ENCODE data around the gene THBD. TPM values are rescaled to one million over a fixed set of nuclear protein-coding genes. Genes with fewer than 3 reads are reported as not detected.
"Not testable (repeated sequence)": the region's sequence is repeated elsewhere in the genome, so short reads cannot be mapped to it uniquely, and the experiment has no call there.

The THBD gene
- total RNA-seq, 2 donors from 2014 or later: 37.0 to 96.7 TPM

- DNase-seq (ENCODE audit: low spot score): no peak
- TF ChIP-seq CTCF (IDR thresholded peaks at IDR 0.05): no peak
- H3K9me3 ChIP-seq: no peaks in the 10 kb centered on the region
- H3K27ac ChIP-seq: no peak overlapping the region
- peaks cover 0 to 12% of the 10 kb centered on the region in 2 donors for H3K4me1 ChIP-seq
- peaks cover 0 to 3% of the 10 kb centered on the region in 2 donors for H3K27me3 ChIP-seq
- no peaks in the 10 kb centered on the region for H3K36me3 ChIP-seq
- H3K4me3 ChIP-seq: no peak overlapping the region
These were observed 21.8 kb downstream of the THBD start for GRCh38 chr20:23027721-23028120.

DNA sequence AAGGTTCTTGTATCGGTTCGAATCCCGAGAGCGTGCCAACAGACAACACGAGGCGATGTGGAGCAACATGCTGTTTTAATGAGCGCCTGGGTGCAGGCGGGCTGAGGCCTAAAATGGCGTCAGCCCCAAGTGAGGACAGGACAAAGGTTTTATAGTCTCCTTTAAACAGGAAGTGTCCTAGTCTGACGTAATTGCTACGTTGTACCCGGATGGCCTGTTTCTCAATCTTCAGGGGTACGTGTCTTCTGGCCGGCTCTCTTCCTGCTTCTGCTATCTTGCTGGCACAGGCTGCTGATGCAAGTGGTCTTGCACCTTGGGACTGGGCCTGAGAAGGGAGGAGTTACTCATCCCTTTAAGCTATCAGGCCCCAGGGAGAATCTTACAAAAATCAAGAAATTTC lies 24.0 kb downstream of the THBD start:
- H3K9me3 ChIP-seq; H3K36me3 ChIP-seq; DNase-seq (ENCODE audit: low spot score); H3K27ac ChIP-seq; H3K4me3 ChIP-seq; H3K27me3 ChIP-seq; H3K4me1 ChIP-seq: not testable (repeated sequence)

DNA sequence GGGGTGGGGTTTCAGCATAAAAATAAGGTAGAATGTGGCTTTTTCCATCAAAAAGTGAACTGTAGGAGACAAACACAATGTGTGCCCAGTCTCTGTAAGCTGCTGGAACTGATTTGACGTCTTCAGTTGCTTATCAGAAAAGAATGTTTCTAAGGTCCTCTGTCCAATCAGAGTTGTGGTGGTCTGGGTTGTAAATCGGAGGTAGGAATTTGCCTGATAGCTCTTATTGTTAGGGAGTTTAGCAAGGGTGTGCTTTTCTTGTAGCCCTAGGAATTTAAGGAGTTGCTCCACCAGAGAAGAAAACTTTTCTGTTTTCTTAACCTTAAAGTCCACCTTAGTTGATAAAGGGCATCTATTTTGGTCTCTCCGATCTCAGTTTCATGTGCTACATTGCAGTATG lies 24.8 kb downstream of the THBD start:
- no peaks in the 10 kb centered on the region for H3K9me3 ChIP-seq

DNA sequence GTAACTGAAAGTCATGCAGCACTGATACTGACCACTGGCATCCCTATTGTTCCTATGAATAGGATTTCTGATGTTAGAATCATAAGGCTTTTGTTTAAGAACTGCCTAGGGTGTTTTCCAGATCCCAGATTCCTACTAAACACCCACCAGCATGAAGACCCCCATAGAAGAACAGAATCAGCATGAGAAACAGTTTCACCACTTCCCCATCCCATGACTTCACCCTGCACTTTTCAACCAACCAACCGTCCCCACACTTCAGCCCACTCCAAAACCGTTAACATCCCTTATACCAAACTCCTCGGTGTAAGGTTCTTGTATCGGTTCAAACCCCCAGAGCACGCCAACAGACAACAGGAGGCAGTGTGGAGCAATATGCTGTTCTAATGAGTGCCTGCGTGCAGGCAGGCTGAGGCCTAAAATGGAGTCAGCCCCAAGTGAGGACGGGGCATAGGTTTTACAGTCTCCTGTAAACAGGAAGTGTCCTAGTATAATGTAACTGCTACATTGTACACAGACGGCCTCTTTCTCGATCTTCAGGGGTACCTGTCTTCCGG lies 25.8 kb downstream of the THBD start:
- Histone ChIP-seq H3K4me3 (no peak overlapping the region), H3K27me3 (no peaks in the 10 kb centered on the region), H3K4me1 (no peaks in the 10 kb centered on the region), H3K27ac (no peak overlapping the region), H3K36me3 (no peaks in the 10 kb centered on the region), H3K9me3 (no peaks in the 10 kb centered on the region)
- no peak for TF ChIP-seq CTCF (IDR thresholded peaks at IDR 0.05)
- DNase-seq (ENCODE audit: low spot score): no peak

More for the DNA sequence above, 24.8 kb downstream of the THBD start:
- Histone ChIP-seq H3K4me3 (no peak overlapping the region), H3K27me3 (no peaks in the 10 kb centered on the region), H3K4me1 (no peaks in the 10 kb centered on the region), H3K36me3 (no peaks in the 10 kb centered on the region), H3K27ac (no peak overlapping the region)
- no peak for DNase-seq (ENCODE audit: low spot score)
- TF ChIP-seq CTCF (IDR thresholded peaks at IDR 0.05): no peak

- DNase-seq (ENCODE audit: low spot score): no peak
- no peak for TF ChIP-seq CTCF (IDR thresholded peaks at IDR 0.05)
- H3K27me3 ChIP-seq: no peaks in the 10 kb centered on the region
These were observed 26.6 kb downstream of the THBD start for GRCh38 chr20:23022849-23023248.

DNA sequence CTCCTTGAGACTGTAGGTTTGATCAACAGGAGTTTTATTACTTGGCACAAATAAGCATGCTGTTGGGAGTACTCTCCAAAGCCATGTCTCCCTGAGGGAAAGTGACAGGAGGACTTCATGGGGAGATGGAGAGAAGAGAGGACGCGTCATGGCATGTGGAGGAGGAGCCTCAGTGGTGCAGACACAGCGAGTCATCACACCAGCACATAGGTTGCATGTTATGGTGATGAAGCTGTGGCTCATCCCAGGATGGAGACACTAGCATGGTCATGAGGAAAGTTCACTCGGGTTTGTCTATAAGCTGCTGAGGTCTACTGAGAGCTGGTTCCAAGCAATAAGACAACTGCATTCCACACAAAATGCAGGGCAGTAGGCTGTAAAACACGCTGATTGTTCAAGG lies 27.5 kb downstream of the THBD start:
- Histone ChIP-seq H3K4me3 (no peak overlapping the region), H3K9me3 (no peaks in the 10 kb centered on the region), H3K4me1 (no peaks in the 10 kb centered on the region), H3K27me3 (no peaks in the 10 kb centered on the region), H3K27ac (no peak overlapping the region), H3K36me3 (no peaks in the 10 kb centered on the region)
- no peak for DNase-seq (ENCODE audit: low spot score)
- no peak for TF ChIP-seq CTCF (IDR thresholded peaks at IDR 0.05)

More at GRCh38 chr20:23022849-23023248, 26.6 kb downstream of the THBD start:
- Histone ChIP-seq H3K27ac (no peak overlapping the region), H3K9me3 (no peaks in the 10 kb centered on the region), H3K4me1 (no peaks in the 10 kb centered on the region), H3K36me3 (no peaks in the 10 kb centered on the region), H3K4me3 (no peak overlapping the region)

Measured in right atrium auricular region (tissue), 2 donors.